GM10847 (cell line): Measurements from ENCODE around the gene AMACR.

Experiments used
- POLR2A ChIP-seq: IDR thresholded peaks from 2 replicates; pipeline ENCODE4 v1.6.1; 2011; ENCODE audit not compliant: insufficient read length; ENCODE audit errors: extremely low read depth

AMACR gene

DNA sequence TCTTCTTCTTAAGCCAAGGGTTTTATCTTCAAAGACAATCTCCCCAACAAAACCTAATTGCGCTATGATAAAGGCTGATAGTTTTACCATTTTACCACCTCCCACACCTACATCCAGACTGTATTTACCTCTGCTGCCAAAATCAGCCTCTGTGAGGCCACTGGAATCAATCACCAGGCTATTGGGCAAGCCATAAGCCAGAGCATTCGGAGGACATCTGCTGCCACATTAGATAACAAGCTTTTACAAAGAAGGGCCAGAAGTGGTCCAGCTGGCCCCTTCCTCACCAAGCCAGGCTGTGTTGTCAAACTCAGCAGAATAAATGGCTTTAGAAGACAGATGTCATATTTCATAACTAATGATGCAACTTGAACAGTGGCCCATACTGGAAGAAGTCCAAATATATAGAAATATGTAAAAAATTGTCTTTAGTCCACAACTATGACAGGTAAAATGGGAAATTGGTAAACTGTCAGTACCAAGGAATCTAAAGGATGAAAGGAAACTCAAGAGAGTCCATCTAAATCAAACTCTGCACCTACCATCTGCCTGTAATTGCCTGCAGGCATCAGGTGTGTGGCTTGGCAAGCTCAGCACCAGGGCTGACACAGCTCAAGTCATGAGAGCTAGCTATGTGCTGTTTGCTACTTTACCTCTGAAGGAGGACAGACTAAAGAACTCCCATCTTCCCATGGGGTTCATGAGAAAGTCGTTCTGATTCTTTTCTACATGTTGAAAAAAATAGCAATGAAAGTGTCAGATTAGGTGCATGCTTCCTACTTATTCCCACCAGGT, 39.4 kb downstream of the AMACR start:
- TF ChIP-seq POLR2A = no peak

DNA sequence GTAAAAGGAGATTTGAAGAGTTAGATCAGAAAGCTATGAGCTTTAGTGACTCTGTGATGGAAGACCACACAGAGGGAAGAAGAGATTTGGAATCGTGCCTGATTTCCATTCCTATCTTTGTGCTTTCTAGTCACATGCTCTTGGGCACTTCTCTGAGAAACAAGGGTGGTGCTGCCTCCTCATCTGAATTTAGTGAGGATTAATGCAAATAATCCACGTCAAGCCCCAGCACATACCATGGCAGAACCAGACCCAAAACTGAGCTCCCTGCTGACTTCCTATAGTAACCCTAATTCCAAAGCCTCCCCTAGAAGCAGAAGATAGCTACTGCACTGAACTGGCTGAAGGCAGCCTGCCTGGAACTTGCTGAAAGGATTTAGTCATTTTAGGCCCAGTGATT, 41.0 kb downstream of the AMACR start:
- no peak for TF ChIP-seq POLR2A

DNA sequence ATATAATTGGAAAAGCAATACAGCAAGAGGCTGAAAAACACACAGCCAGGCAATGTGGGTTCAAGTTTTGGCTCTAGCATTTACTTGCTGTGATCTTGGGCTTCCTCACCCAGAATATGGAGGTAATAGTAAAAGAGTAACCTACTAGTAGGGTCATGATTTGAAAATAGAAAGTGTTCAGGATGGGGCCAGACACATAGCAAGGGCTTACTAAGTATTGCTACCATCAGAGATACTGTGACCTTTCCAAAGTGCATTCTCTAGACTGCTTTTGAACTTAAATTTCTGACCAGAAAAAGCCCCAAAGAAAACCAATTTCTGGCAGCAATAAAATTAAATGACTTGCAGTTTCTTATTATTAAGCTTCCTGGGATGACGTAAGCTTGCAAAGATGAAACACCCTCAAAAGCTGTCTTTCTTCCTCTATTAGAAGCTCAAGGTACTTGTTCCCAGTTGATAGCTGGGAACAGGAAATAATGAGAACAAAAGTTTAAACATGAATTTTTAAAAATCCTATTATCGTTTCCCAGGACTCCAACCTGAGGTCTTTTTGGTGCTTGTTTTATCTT, 43.6 kb downstream of the AMACR start:
- TF ChIP-seq POLR2A = no peak

DNA sequence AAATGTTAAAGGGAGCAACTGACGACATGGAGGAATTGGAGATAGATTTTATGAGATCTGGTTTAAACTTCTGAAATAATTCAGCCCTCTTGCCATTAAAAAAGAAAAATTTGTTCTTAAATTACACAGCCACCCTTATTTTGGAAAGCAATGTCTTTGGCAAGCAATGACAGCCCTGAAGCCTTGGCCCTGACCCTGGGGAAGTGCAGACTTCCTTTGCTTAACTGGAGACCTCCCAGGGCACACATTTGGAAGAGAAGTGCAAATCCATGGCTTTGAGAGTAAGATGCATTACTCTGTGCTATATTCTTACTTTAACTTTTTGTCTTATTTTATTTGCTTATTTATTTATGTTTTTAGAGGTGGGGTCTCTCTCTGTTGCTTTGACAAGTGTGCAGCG, 49.7 kb downstream of the AMACR start:
- TF ChIP-seq POLR2A = no peak

DNA sequence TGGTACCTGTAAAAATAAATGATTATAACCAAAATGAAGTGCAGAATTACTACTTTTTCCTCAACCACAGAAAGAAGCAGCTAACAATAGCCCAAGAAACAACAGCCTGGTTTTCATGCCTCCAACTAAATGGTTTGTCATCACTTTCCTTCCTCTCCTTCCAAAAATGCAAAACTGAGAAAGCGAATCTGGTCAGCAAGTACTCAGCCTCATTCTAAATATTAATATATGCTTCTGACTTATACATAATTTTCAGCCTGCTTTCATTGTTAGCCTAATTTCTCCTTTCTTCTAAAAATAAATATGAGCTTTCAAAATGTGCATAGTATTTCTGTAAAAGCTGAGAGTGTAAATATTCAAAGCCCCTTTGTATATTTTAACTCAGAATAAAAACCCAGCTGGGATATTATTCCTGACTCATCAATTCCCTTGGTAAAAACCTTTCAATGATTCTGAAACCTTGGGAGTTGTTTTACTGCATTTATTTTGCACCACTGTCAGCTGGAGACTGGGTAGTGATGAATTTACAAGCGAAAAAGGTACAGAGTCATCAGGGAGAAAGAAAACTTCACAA, 50.2 kb downstream of the AMACR start:
- no peak for TF ChIP-seq POLR2A

DNA sequence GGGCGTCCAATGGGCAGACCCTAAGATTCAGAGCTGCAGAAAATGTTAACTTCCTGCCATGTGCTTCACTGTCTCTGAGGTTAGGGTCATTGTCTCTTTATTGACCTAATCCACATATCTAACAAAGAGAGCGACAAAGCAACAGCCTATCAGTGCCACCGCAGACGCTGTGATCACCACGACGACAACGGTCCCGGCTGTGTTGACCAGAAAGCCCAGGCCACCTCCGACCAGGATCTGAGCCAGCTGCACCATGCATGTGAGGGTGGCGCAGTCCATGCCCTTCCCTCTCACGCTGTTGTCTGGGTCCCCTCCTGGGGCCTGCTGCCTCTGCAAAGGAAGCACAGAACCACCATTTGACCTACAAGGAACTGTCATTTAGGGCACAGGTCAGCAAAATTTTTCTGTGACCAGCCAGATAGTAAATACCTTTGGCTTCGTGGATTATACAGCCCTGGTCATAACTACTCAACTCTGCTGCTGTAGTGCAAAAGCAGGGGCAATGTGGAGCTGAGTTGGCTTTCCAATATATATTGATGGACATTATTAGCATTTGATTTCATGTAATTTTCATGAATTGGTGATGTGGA, 63.2 kb downstream of the AMACR start:
- TF ChIP-seq POLR2A = no peak

DNA sequence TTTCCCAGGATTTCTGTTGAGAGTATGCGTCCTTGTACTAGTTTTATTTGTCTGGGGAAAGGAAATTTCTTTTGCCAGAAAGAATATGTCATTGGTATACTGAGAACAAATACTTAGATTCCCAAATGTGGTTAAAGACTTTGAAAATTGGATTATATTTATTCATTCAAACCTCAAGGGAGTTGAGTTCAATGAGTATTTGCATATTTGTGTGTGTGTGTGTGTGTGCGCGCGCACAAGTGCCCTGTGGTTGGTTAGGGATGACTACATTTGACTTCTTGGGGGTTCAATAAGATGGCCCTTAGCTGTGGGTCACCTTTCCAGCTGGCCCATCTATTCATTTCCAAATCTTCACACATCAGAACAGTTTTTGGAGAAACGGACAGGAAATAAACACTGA, 66.8 kb downstream of the AMACR start:
- no peak for TF ChIP-seq POLR2A

DNA sequence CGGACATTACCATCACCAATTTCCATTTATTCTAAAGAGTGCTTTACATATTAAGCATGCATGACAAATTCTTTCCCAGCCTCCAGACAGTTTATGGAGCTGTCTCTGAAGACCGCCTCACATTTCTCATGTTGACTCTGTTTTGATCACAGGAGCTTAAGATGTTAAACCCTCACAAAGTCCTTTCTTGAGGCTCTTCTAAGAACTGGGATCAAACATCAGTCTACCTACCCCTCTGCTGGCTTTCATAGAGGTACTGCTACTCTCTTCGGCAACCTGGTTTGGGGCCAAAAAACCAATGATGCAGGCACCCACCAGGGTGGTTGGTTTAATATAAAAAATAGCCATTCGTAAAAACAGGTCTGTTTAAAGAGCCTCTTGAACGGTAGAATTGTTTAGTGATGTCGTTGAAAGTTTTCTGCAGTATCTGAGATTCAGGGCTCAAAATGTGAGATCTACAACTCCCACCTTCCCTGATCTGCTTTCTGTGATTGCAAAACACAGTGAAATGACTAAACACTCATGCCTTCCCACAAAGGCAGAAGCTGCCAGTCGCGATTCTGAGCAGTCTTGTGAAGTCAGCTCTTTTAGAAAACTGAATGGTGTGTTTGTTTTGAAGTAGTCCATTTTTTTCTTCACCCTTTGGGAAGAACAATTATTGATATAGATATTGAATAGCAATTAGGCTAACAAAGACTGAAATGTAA, 68.1 kb downstream of the AMACR start:
- no peak for TF ChIP-seq POLR2A

DNA sequence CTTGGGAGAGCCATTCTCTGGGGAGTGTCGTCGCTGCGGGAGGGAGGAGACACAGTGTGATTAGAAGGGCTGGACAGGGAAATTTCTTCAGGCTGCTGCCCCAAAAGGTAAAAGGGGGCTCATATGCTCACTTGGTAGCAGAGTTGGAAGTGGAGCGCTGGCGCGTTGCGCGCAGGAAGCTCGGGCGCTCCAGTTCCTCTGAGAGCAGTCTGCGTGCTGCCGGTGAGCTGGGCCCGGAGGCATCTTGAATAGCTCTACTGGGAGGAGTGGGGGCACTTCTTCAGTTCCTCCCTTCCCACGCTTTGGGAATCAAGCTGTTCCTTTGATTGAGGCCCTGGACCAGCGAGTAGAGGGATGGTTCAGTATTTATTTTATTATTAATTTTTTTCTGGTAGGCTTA, 69.0 kb downstream of the AMACR start:
- no peak for TF ChIP-seq POLR2A

DNA sequence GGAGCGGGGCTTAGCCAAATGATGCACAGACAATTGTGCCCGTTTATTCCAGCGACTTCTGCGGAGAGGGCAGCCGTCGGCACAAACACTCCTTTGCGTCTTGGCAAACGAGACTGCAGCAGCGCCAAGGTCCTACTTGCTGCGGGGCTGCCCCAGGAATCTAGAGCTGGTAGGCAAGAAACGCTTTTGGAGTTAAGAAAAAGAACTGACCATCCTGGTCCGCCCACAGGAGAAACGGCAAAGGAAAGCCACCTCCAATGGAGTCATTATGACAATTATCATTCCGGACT, 69.4 kb downstream of the AMACR start:
- no peak for TF ChIP-seq POLR2A

DNA sequence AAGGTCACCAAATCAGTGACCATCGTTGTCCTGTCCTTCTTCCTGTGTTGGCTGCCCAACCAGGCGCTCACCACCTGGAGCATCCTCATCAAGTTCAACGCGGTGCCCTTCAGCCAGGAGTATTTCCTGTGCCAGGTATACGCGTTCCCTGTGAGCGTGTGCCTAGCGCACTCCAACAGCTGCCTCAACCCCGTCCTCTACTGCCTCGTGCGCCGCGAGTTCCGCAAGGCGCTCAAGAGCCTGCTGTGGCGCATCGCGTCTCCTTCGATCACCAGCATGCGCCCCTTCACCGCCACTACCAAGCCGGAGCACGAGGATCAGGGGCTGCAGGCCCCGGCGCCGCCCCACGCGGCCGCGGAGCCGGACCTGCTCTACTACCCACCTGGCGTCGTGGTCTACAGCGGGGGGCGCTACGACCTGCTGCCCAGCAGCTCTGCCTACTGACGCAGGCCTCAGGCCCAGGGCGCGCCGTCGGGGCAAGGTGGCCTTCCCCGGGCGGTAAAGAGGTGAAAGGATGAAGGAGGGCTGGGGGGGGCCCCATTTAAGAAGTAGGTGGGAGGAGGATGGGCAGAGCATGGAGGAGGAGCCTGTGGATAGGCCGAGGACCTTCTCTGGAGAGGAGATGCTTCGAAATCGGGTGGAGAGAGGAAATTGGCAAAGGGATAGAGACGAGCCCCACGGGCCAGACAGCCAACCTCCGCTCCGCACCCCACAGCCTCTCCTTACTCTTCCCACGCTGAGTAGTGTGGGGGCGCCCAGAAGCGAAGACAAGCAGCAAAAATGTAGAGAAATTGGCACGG, 69.9 kb downstream of the AMACR start:
- no peak for TF ChIP-seq POLR2A

DNA sequence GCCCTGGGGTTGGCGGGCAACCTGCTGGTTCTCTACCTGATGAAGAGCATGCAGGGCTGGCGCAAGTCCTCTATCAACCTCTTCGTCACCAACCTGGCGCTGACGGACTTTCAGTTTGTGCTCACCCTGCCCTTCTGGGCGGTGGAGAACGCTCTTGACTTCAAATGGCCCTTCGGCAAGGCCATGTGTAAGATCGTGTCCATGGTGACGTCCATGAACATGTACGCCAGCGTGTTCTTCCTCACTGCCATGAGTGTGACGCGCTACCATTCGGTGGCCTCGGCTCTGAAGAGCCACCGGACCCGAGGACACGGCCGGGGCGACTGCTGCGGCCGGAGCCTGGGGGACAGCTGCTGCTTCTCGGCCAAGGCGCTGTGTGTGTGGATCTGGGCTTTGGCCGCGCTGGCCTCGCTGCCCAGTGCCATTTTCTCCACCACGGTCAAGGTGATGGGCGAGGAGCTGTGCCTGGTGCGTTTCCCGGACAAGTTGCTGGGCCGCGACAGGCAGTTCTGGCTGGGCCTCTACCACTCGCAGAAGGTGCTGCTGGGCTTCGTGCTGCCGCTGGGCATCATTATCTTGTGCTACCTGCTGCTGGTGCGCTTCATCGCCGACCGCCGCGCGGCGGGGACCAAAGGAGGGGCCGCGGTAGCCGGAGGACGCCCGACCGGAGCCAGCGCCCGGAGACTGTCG, 70.7 kb downstream of the AMACR start:
- no peak for TF ChIP-seq POLR2A

DNA sequence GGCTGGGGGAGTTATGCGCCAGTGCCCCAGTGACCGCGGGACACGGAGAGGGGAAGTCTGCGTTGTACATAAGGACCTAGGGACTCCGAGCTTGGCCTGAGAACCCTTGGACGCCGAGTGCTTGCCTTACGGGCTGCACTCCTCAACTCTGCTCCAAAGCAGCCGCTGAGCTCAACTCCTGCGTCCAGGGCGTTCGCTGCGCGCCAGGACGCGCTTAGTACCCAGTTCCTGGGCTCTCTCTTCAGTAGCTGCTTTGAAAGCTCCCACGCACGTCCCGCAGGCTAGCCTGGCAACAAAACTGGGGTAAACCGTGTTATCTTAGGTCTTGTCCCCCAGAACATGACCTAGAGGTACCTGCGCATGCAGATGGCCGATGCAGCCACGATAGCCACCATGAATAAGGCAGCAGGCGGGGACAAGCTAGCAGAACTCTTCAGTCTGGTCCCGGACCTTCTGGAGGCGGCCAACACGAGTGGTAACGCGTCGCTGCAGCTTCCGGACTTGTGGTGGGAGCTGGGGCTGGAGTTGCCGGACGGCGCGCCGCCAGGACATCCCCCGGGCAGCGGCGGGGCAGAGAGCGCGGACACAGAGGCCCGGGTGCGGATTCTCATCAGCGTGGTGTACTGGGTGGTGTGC, 71.4 kb downstream of the AMACR start, which contains the start of gene RXFP3:
Gene RXFP3 (plus strand): TSS at position 6 of the 636 bp plus-strand sequence. CDS start 355 bp downstream, at position 361.
- no peak for TF ChIP-seq POLR2A
